ENCODE results near the gene PCDHGB4. TPM values are rescaled to one million over a fixed set of nuclear protein-coding genes. Genes with fewer than 3 reads are reported as not detected.

The PCDHGB4 gene
- total RNA-seq, 1 donor from 2014 or later = 14.9 TPM

DNA sequence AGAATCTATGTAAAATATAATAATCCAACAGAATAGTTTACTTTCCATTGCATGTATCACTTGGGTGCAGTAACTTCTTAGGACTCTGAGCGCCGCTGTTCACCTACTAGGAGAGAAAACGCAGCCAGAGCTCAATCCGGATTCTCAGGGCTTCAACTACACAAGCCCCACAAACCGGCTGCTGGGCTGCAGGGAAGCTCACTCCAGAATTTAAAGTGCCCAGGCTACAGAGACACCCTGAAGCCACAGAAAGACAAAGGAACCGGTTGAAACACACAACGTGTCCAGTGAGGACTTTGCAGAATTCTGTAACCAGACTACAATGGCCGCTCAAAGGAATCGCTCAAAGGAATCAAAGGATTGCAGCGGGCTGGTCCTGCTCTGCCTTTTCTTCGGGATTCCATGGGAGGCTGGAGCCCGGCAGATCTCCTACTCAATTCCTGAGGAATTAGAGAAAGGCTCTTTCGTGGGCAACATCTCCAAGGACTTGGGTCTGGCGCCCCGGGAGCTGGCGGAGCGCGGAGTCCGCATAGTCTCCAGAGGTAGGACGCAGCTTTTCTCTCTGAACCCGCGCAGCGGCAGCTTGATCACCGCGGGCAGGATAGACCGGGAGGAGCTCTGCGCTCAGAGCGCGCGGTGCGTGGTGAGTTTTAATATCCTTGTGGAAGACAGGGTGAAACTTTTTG, 25.5 kb downstream of the PCDHGB4 start, which contains the start of gene PCDHGA10:
TSS of gene PCDHGA10 (plus strand) at position 134 of the 686 bp plus-strand sequence. CDS start at position 323, 189 bp downstream.

DNA sequence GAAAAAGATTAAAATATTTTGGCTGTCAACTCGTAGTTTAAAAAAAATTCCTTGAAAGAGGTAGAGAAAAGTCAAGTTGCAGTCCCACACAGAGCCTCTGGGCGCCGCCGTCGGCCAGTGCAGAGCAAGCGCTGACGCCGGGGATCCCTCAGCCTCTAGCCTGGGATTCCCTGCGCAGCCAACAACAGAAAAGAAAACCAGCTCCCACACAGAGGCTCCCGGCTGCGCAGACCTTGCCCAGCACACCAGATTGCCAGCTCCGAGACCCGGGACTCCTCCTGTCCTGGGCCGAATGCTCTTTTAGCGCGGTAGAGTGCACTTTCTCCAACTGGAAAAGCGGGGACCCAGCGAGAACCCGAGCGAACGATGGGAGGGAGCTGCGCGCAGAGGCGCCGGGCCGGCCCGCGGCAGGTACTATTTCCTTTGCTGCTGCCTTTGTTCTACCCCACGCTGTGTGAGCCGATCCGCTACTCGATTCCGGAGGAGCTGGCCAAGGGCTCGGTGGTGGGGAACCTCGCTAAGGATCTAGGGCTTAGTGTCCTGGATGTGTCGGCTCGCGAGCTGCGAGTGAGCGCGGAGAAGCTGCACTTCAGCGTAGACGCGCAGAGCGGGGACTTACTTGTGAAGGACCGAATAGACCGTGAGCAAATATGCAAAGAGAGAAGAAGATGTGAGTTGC, 30.1 kb downstream of the PCDHGB4 start, which contains the start of gene PCDHGB7:
TSS of gene PCDHGB7 (plus strand) at position 184 of the 679 bp plus-strand sequence. CDS start at position 367, 183 bp downstream.

DNA sequence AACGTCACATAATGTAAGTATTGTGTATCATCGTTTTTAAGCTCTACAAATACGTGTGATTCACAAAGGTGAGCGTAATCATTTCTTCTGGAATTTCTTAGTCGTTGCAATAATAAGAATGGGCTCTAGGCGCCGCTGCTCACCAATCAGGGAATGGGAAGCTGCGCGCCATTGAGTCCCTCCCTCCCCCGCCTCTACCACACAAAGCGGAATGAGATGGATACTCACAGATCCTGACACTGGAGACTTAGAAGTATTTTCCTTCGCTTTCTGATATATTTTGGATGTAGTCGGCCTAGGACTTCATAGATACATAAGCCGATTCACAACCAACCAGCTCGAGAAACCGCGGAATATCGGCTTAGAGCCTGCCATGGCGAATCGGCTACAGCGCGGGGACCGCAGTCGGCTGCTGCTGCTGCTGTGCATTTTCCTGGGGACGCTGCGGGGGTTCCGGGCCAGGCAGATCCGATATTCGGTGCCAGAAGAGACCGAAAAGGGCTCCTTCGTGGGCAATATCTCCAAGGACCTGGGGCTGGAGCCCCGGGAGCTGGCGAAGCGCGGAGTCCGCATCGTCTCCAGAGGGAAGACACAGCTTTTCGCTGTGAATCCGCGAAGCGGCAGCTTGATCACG, 33.5 kb downstream of the PCDHGB4 start, which contains the start of gene PCDHGA11:
TSS of gene PCDHGA11 (plus strand) at position 197 of the 634 bp plus-strand sequence. CDS start at position 374, 177 bp downstream.

DNA sequence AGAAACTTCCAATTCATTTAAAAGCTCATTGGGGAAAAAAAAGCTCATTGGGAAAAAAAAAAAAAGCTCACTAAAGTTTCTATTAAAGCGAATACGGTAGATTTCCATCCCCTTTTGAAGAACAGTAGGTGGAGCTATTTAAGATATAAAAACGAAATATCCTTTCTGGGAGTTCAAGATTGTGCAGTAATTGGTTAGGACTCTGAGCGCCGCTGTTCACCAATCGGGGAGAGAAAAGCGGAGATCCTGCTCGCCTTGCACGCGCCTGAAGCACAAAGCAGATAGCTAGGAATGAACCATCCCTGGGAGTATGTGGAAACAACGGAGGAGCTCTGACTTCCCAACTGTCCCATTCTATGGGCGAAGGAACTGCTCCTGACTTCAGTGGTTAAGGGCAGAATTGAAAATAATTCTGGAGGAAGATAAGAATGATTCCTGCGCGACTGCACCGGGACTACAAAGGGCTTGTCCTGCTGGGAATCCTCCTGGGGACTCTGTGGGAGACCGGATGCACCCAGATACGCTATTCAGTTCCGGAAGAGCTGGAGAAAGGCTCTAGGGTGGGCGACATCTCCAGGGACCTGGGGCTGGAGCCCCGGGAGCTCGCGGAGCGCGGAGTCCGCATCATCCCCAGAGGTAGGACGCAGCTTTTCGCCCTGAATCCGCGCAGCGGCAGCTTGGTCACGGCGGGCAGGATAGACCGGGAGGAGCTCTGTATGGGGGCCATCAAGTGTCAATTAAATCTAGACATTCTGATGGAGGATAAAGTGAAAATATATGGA, 43.0 kb downstream of the PCDHGB4 start, which contains the start of gene PCDHGA12:
TSS of gene PCDHGA12 (plus strand) at position 176 of the 782 bp plus-strand sequence. CDS start at position 429, 253 bp downstream.

Other genes starting within 250 kb of the PCDHGB4 start
- 0.09 TPM in 2 replicates for gene PCDHB6, start 237.6 kb upstream of the PCDHGB4 start, total RNA-seq
- 0.45 and 0.56 TPM in 2 replicates for gene PCDHB7, start 215.1 kb upstream of the PCDHGB4 start, total RNA-seq
- gene PCDHB8, start 209.9 kb upstream of the PCDHGB4 start, total RNA-seq = 0.18 and 0.94 TPM in 2 replicates
- 0.09 and 0.19 TPM in 2 replicates for gene PCDHB16, start 205.3 kb upstream of the PCDHGB4 start, total RNA-seq
- gene PCDHB9, start 200.5 kb upstream of the PCDHGB4 start, total RNA-seq = 0.27 and 0.28 TPM in 2 replicates
- 0.72 and 1.0 TPM in 2 replicates for gene PCDHB10, start 195.3 kb upstream of the PCDHGB4 start, total RNA-seq
- gene PCDHB11, start 188.1 kb upstream of the PCDHGB4 start, total RNA-seq = 0.38 and 0.99 TPM in 2 replicates
- gene PCDHB12, start 179.0 kb upstream of the PCDHGB4 start, total RNA-seq = 0.47 and 0.54 TPM in 2 replicates
- 0.99 and 1.6 TPM in 2 replicates for gene PCDHB13, start 173.8 kb upstream of the PCDHGB4 start, total RNA-seq
- 1.3 and 1.6 TPM in 2 replicates for gene PCDHB14, start 164.4 kb upstream of the PCDHGB4 start, total RNA-seq
- 0.90 and 1.7 TPM in 2 replicates for gene PCDHB15, start 142.3 kb upstream of the PCDHGB4 start, total RNA-seq
- gene SLC25A2, start 83.6 kb upstream of the PCDHGB4 start, total RNA-seq = 0.09 and 0.19 TPM in 2 replicates
- 71.7 and 90.4 TPM in 2 replicates for gene TAF7, start 66.9 kb upstream of the PCDHGB4 start, total RNA-seq
- 0.36 and 1.0 TPM in 2 replicates for gene PCDHGA1, start 57.2 kb upstream of the PCDHGB4 start, total RNA-seq
- gene PCDHGA2, start 48.9 kb upstream of the PCDHGB4 start, total RNA-seq = 0.90 and 3.0 TPM in 2 replicates
- gene PCDHGA3, start 43.9 kb upstream of the PCDHGB4 start, total RNA-seq = 0.54 and 1.9 TPM in 2 replicates
- 0.99 and 2.0 TPM in 2 replicates for gene PCDHGB1, start 37.6 kb upstream of the PCDHGB4 start, total RNA-seq
- gene PCDHGA4, start 32.7 kb upstream of the PCDHGB4 start, total RNA-seq = 2.6 and 5.0 TPM in 2 replicates
- gene PCDHGB2, start 27.7 kb upstream of the PCDHGB4 start, total RNA-seq = 2.0 and 2.2 TPM in 2 replicates
- gene PCDHGA5, start 23.5 kb upstream of the PCDHGB4 start, total RNA-seq = 0.90 and 1.2 TPM in 2 replicates
- gene PCDHGB3, start 17.5 kb upstream of the PCDHGB4 start, total RNA-seq = 3.1 and 4.0 TPM in 2 replicates
- gene PCDHGA6, start 13.8 kb upstream of the PCDHGB4 start, total RNA-seq = 2.2 and 2.8 TPM in 2 replicates
- gene PCDHGA7, start 5.0 kb upstream of the PCDHGB4 start, total RNA-seq = 1.4 and 2.2 TPM in 2 replicates
- gene PCDHGA8, start 4.9 kb downstream of the PCDHGB4 start, total RNA-seq = 1.3 and 2.4 TPM in 2 replicates
- 12.7 and 14.3 TPM in 2 replicates for gene PCDHGB5, start 10.2 kb downstream of the PCDHGB4 start, total RNA-seq
- 1.6 and 3.1 TPM in 2 replicates for gene PCDHGA9, start 15.1 kb downstream of the PCDHGB4 start, total RNA-seq
- 1.7 and 2.7 TPM in 2 replicates for gene PCDHGB6, start 20.3 kb downstream of the PCDHGB4 start, total RNA-seq
- 3.3 and 3.9 TPM in 2 replicates for gene PCDHGA10, start 25.3 kb downstream of the PCDHGB4 start, total RNA-seq
- 5.8 and 6.8 TPM in 2 replicates for gene PCDHGB7, start 30.0 kb downstream of the PCDHGB4 start, total RNA-seq
- 7.2 and 10.1 TPM in 2 replicates for gene PCDHGA11, start 33.4 kb downstream of the PCDHGB4 start, total RNA-seq
- gene PCDHGA12, start 42.8 kb downstream of the PCDHGB4 start, total RNA-seq = 4.8 and 6.7 TPM in 2 replicates
- gene PCDHGC3, start 88.3 kb downstream of the PCDHGB4 start, total RNA-seq = 9.2 and 10.3 TPM in 2 replicates
- gene PCDHGC4, start 97.3 kb downstream of the PCDHGB4 start, total RNA-seq = 0.90 and 1.4 TPM in 2 replicates
- 0.45 and 0.94 TPM in 2 replicates for gene PCDHGC5, start 101.4 kb downstream of the PCDHGB4 start, total RNA-seq
- gene DIAPH1, start 231.3 kb downstream of the PCDHGB4 start, total RNA-seq = 38.1 and 41.3 TPM in 2 replicates
- gene HDAC3, start 249.2 kb downstream of the PCDHGB4 start, total RNA-seq = 52.0 and 62.8 TPM in 2 replicates
- 2.4 and 3.0 TPM in 2 replicates for gene RELL2, start 249.3 kb downstream of the PCDHGB4 start, total RNA-seq

Data from endothelial cell of coronary artery (primary cell).